ENCODE results near the gene DOCK2. TPM values are rescaled to one million over a fixed set of nuclear protein-coding genes. Genes with fewer than 3 reads are reported as not detected.
A peak's percentile ranks its signal among the peaks of the same experiment; 100 is the strongest.

Gene DOCK2
- total RNA-seq, 2 donors from 2014 or later: 249 to 284 TPM

- no peak overlapping the region for H3K4me3 Mint-ChIP-seq
- H3K27ac Mint-ChIP-seq: no peak overlapping the region
- peaks cover 14% of the 10 kb centered on the region for H3K4me1 Mint-ChIP-seq
- no peak for ATAC-seq
- DNase-seq: no peak
- H3K27me3 Mint-ChIP-seq: no peaks in the 10 kb centered on the region
- H3K9me3 ChIP-seq (ENCODE audit: control insufficient read depth, low read length, poor library complexity, severe bottlenecking): no peaks in the 10 kb centered on the region
- peaks cover 14% of the 10 kb centered on the region for H3K36me3 Mint-ChIP-seq (ENCODE audit: low read depth)
These were observed 148.9 kb downstream of the DOCK2 start for GRCh38 chr5:169785771-169786618.

DNA sequence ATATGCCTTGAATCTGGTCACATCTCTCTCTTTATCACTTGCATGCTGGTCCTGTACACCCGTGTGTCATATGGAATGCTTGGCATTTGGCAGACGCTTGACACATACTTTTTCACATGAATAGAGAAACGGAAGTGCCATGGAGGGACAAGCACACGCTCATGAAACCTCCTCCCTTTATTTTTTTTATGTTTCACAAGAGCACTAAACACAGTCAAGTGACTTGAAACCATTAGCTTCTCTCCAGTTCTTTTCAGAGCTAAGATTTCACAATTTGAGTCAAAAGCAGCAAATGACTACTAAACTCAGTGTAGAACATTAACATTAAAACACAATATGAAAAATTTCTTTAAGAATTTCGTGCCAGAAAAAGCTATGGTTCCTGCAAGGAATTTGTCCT lies 151.1 kb downstream of the DOCK2 start:
- H3K36me3 Mint-ChIP-seq (ENCODE audit: low read depth): peaks cover 19% of the 10 kb centered on the region
- no peaks in the 10 kb centered on the region for H3K9me3 ChIP-seq (ENCODE audit: control insufficient read depth, low read length, poor library complexity, severe bottlenecking)
- no peak overlapping the region for H3K27ac Mint-ChIP-seq
- DNase-seq (no peak), ATAC-seq (no peak)
- no peak overlapping the region for H3K4me3 Mint-ChIP-seq
- peaks cover 18% of the 10 kb centered on the region for H3K4me1 Mint-ChIP-seq
- H3K27me3 Mint-ChIP-seq: no peaks in the 10 kb centered on the region

- ATAC-seq (no peak), DNase-seq (no peak)
- H3K27ac Mint-ChIP-seq: no peak overlapping the region
- H3K4me3 Mint-ChIP-seq: no peak overlapping the region
- H3K27me3 Mint-ChIP-seq: no peaks in the 10 kb centered on the region
- peaks cover 25% of the 10 kb centered on the region for H3K4me1 Mint-ChIP-seq
- H3K9me3 ChIP-seq (ENCODE audit: control insufficient read depth, low read length, poor library complexity, severe bottlenecking): no peaks in the 10 kb centered on the region
- H3K36me3 Mint-ChIP-seq (ENCODE audit: low read depth): peaks cover 27% of the 10 kb centered on the region
These were observed 152.4 kb downstream of the DOCK2 start for GRCh38 chr5:169789417-169789940.

GRCh38 chr5:169791251-169791650 lies 154.2 kb downstream of the DOCK2 start:
- DNase-seq: no peak
- Mint-ChIP-seq H3K27ac (no peak overlapping the region), H3K36me3 (ENCODE audit: low read depth) (peaks cover 29% of the 10 kb centered on the region), H3K27me3 (no peaks in the 10 kb centered on the region), H3K4me3 (no peak overlapping the region), H3K4me1 (peaks cover 28% of the 10 kb centered on the region)
- no peak for ATAC-seq
- no peaks in the 10 kb centered on the region for H3K9me3 ChIP-seq (ENCODE audit: control insufficient read depth, low read length, poor library complexity, severe bottlenecking)

DNA sequence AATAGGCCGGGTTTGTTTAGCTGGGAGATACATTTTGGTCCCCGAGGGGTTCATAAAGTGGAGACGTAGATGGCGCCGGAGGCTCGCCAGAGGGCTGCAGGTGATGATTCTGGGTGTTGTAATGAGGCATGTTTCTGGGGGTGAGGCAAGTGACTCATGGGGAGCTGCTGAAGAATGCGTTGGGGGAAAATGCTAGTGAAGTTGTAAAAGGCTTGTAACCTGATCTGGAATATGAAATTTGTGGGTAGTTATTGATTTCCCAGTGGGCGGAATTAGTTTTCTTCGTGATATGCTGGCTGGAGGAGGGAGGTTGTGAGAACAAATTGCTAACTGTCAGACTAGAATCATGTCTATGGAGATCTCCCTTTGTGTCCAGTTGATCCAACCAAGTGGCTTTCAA lies 158.3 kb downstream of the DOCK2 start:
- H3K9me3 ChIP-seq (ENCODE audit: control insufficient read depth, low read length, poor library complexity, severe bottlenecking): no peaks in the 10 kb centered on the region
- DNase-seq (no peak), ATAC-seq (no peak)
- H3K4me3 Mint-ChIP-seq: no peak overlapping the region
- no peaks in the 10 kb centered on the region for H3K27me3 Mint-ChIP-seq
- H3K4me1 Mint-ChIP-seq: peaks cover 27% of the 10 kb centered on the region
- H3K36me3 Mint-ChIP-seq (ENCODE audit: low read depth): peaks cover 17% of the 10 kb centered on the region
- H3K27ac Mint-ChIP-seq: no peak overlapping the region

GRCh38 chr5:169796731-169797130 lies 159.7 kb downstream of the DOCK2 start:
- peaks cover 17% of the 10 kb centered on the region for H3K36me3 Mint-ChIP-seq (ENCODE audit: low read depth)
- H3K4me3 Mint-ChIP-seq: no peak overlapping the region
- DNase-seq: no peak

GRCh38 chr5:169797577-169797976 lies 160.5 kb downstream of the DOCK2 start:
- ATAC-seq (no peak), DNase-seq (no peak)
- H3K9me3 ChIP-seq (ENCODE audit: control insufficient read depth, low read length, poor library complexity, severe bottlenecking): no peaks in the 10 kb centered on the region
- no peak overlapping the region for H3K4me3 Mint-ChIP-seq
- H3K27me3 Mint-ChIP-seq: no peaks in the 10 kb centered on the region
- H3K27ac Mint-ChIP-seq: no peak overlapping the region
- H3K4me1 Mint-ChIP-seq: peaks cover 25% of the 10 kb centered on the region
- H3K36me3 Mint-ChIP-seq (ENCODE audit: low read depth): peaks cover 14% of the 10 kb centered on the region

More at GRCh38 chr5:169796731-169797130, 159.7 kb downstream of the DOCK2 start:
- no peak for ATAC-seq
- H3K9me3 ChIP-seq (ENCODE audit: control insufficient read depth, low read length, poor library complexity, severe bottlenecking): no peaks in the 10 kb centered on the region
- Mint-ChIP-seq H3K27ac (no peak overlapping the region), H3K4me1 (peaks cover 28% of the 10 kb centered on the region), H3K27me3 (no peaks in the 10 kb centered on the region)

DNA sequence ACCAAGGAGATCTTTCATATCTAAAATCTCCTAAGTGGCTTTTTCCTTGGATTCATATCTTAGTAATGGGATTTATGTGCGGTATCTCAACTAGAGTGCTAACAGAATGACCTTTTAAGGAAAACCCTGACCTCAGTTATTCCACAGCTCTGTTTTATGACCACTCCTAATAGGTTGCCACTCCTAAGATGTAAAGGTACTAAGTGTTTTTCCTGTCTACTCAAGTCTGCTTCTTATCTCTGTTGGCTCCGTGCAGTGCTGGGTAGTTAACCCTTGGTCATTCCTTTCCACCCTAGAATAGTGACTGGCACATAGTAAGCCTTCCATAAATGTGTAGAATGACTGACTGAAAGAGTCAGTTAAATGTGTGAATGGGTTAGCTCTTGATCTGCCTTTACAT lies 161.4 kb downstream of the DOCK2 start:
- peaks cover 27% of the 10 kb centered on the region for H3K4me1 Mint-ChIP-seq
- no peak overlapping the region for H3K4me3 Mint-ChIP-seq
- no peaks in the 10 kb centered on the region for H3K27me3 Mint-ChIP-seq
- H3K9me3 ChIP-seq (ENCODE audit: control insufficient read depth, low read length, poor library complexity, severe bottlenecking): no peaks in the 10 kb centered on the region
- peaks cover 11% of the 10 kb centered on the region for H3K36me3 Mint-ChIP-seq (ENCODE audit: low read depth)
- H3K27ac Mint-ChIP-seq: no peak overlapping the region
- ATAC-seq (no peak), DNase-seq (no peak)

DNA sequence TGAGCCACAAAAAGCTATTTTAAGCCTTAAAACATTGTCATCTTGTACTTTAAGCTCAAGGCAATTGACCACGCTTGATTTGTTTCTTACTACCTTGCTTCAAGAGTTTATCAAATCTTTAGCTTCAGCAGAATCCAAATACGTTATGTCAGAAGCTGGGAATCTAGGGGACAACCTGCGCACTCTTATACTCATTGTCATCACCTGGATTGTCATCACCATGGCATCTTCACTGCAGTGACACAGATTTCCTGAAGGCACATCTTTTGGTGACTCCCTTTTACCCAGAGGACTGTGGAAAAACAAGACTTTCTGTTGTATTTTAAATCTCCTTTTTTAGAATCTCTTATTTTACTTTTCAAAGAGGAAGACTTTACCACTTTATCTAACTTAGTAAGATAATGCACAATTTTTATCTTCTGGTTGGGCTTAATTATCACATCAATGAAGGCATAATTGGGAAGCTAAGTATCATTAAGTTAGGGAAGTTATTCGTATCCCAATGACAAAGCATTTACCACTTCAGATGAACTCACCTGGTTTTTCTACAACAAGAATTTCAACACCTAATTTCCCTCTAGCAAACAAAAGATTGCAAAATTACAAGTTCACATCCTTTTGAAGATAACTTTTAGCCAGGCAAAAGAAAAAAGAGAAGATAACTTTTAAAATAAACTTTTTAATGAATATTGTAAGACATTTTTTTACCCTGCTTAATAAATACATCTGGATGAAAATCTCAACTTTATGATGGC lies 162.0 kb downstream of the DOCK2 start:
- H3K27me3 Mint-ChIP-seq: no peaks in the 10 kb centered on the region
- H3K4me3 Mint-ChIP-seq: no peak overlapping the region
- no peak overlapping the region for H3K27ac Mint-ChIP-seq
- ATAC-seq (no peak), DNase-seq (no peak)
- no peaks in the 10 kb centered on the region for H3K9me3 ChIP-seq (ENCODE audit: control insufficient read depth, low read length, poor library complexity, severe bottlenecking)
- H3K4me1 Mint-ChIP-seq: peaks cover 27% of the 10 kb centered on the region
- peaks cover 9% of the 10 kb centered on the region for H3K36me3 Mint-ChIP-seq (ENCODE audit: low read depth)

DNA sequence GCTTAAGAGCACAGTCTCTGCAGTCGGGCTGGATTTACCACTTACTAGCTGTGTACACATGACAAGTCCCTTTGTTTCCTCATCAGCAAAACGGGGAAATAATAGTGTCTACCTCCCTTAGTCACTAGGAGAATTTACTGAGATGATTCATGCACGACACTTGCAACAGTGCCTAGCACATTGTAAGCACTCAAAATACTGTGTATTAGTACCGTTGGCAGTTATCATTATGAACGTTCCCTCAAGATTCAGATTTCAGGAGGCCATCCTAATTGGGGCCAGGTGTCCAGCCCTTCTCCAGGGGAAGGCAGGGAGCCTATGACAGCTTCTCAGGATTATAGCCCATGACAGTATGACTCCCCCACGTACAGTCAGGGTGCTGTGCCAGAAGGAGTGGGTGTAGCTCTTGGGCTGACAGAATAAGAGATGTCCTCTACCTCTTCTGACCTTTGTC lies 164.3 kb downstream of the DOCK2 start:
- peaks cover 6% of the 10 kb centered on the region for H3K36me3 Mint-ChIP-seq (ENCODE audit: low read depth)
- no peak overlapping the region for H3K27ac Mint-ChIP-seq
- no peaks in the 10 kb centered on the region for H3K27me3 Mint-ChIP-seq
- no peak overlapping the region for H3K4me3 Mint-ChIP-seq
- no peak for DNase-seq
- H3K4me1 Mint-ChIP-seq: peaks cover 29% of the 10 kb centered on the region
- H3K9me3 ChIP-seq (ENCODE audit: control insufficient read depth, low read length, poor library complexity, severe bottlenecking): no peaks in the 10 kb centered on the region
- ATAC-seq: no peak

DNA sequence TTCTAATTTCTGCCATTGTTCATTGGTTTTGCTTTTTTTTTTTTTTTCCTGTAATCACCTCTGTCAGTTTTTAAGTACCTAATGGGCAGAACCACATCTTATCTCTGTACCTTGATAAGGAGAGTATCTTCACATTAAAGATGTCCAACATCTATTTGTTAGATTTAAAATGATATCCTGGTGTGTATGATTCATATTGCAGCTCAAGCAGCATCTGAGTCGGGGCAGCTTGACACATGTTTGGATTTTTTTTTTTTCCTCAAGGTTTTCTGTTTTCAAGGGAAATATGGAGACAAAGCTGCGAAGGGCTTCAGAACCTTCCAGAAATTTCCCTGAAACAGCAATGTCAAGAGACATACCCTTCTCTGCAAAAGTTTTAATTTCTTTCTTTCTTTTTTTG lies 164.7 kb downstream of the DOCK2 start:
- Mint-ChIP-seq H3K4me1 (peaks cover 27% of the 10 kb centered on the region), H3K27me3 (no peaks in the 10 kb centered on the region), H3K36me3 (ENCODE audit: low read depth) (peaks cover 6% of the 10 kb centered on the region), H3K4me3 (no peak overlapping the region), H3K27ac (no peak overlapping the region)
- DNase-seq (no peak), ATAC-seq (no peak)
- no peaks in the 10 kb centered on the region for H3K9me3 ChIP-seq (ENCODE audit: control insufficient read depth, low read length, poor library complexity, severe bottlenecking)

- Mint-ChIP-seq H3K4me3 (no peak overlapping the region), H3K27me3 (no peaks in the 10 kb centered on the region), H3K4me1 (peaks cover 21% of the 10 kb centered on the region), H3K27ac (peak overlapping the region; percentile 91), H3K36me3 (ENCODE audit: low read depth) (peaks cover 6% of the 10 kb centered on the region)
- ATAC-seq (no peak), DNase-seq (no peak)
- H3K9me3 ChIP-seq (ENCODE audit: control insufficient read depth, low read length, poor library complexity, severe bottlenecking): no peaks in the 10 kb centered on the region
These were observed 166.3 kb downstream of the DOCK2 start for GRCh38 chr5:169803077-169803981.
